ENCODE results near the gene TOMM34. TPM values are rescaled to one million over a fixed set of nuclear protein-coding genes. Genes with fewer than 3 reads are reported as not detected.

The TOMM34 gene
- total RNA-seq, 2 experiments from 2014 or later, result 5.6 to 5.9 TPM

GRCh38 chr20:44901974-44902373, 58.2 kb downstream of the TOMM34 start:
- Mint-ChIP-seq H3K4me1 (ENCODE audit: low read depth) (peaks cover 47% of the 10 kb centered on the region), H3K27ac (peak overlapping the region; percentile 18), H3K36me3 (ENCODE audit: low read depth) (peaks cover 85% of the 10 kb centered on the region), H3K27me3 (no peaks in the 10 kb centered on the region), H3K4me3 (no peak overlapping the region), H3K9me3 (no peaks in the 10 kb centered on the region)
- H3K27me3 ChIP-seq (ENCODE audit: control insufficient read depth in 1 of 2, insufficient read depth in 2 of 2, low read length in 2 of 2), result no peaks in the 10 kb centered on the region
- peaks cover 73% of the 10 kb centered on the region for H3K36me3 ChIP-seq (ENCODE audit: insufficient read depth, low read length)
- peaks cover 28% of the 10 kb centered on the region for H3K4me1 ChIP-seq (ENCODE audit: insufficient read depth, low read length)
- ChIA-PET POLR2A (interaction anchor here (0.9 to 1.5 kb wide), 3 partner anchors 9 to 16 kb away, joined by 3 to 6 read pairs (median 4); partner anchors contain the start of gene YWHAB), CTCF (interaction anchor here (1.7 kb wide), 1 partner anchor 13 kb away, joined by 5 read pairs; no protein-coding TSS in a partner anchor)
- no peak for TF ChIP-seq CTCF (IDR thresholded peaks at IDR 0.05)
- ATAC-seq (ENCODE audit: poor library complexity) (no peak), DNase-seq (no peak)
- no peaks in the 10 kb centered on the region for H3K9me3 ChIP-seq (ENCODE audit: control insufficient read depth in 1 of 2, insufficient read depth in 1 of 2, low read length in 2 of 2)
- H3K4me3 ChIP-seq (ENCODE audit: low read length), result no peak overlapping the region
- intact Hi-C loops (cut with DNase I, micrococcal nuclease), result no loop called here
- no peak overlapping the region for H3K27ac ChIP-seq (ENCODE audit: low read depth in 1 of 2, low read length in 2 of 2)

- Mint-ChIP-seq H3K36me3 (ENCODE audit: low read depth) (peaks cover 75% of the 10 kb centered on the region), H3K27me3 (no peaks in the 10 kb centered on the region), H3K4me1 (ENCODE audit: low read depth) (peaks cover 63% of the 10 kb centered on the region), H3K4me3 (peak overlapping the region; percentile 3), H3K27ac (peak overlapping the region; percentile 66), H3K9me3 (no peaks in the 10 kb centered on the region)
- TF ChIP-seq CTCF (IDR thresholded peaks at IDR 0.05), result no peak
- ATAC-seq (ENCODE audit: poor library complexity), result no peak
- CTCF ChIA-PET, result no interaction called here
- Histone ChIP-seq H3K4me1 (ENCODE audit: insufficient read depth, low read length) (peaks cover 40% of the 10 kb centered on the region), H3K9me3 (ENCODE audit: control insufficient read depth in 1 of 2, insufficient read depth in 1 of 2, low read length in 2 of 2) (no peaks in the 10 kb centered on the region), H3K27me3 (ENCODE audit: control insufficient read depth in 1 of 2, insufficient read depth in 2 of 2, low read length in 2 of 2) (no peaks in the 10 kb centered on the region), H3K4me3 (ENCODE audit: low read length) (no peak overlapping the region), H3K27ac (ENCODE audit: low read depth in 1 of 2, low read length in 2 of 2) (peak overlapping the region in 1 of 2 donors; percentile 2), H3K36me3 (ENCODE audit: insufficient read depth, low read length) (peaks cover 57% of the 10 kb centered on the region)
- POLR2A ChIA-PET, result interaction anchor here (1.4 kb wide), 1 partner anchor 12 kb away, joined by 6 read pairs; no protein-coding TSS in a partner anchor
- intact Hi-C loops (cut with DNase I, micrococcal nuclease), result no loop called here
- no peak for DNase-seq
These were observed 59.9 kb downstream of the TOMM34 start for GRCh38 chr20:44900231-44900854.

- no peaks in the 10 kb centered on the region for H3K27me3 ChIP-seq (ENCODE audit: control insufficient read depth in 1 of 2, insufficient read depth in 2 of 2, low read length in 2 of 2)
- peaks cover 57% of the 10 kb centered on the region for H3K4me1 ChIP-seq (ENCODE audit: insufficient read depth, low read length)
- Mint-ChIP-seq H3K27ac (peak overlapping the region; percentile 50), H3K4me3 (peak overlapping the region; percentile 12), H3K9me3 (no peaks in the 10 kb centered on the region), H3K4me1 (ENCODE audit: low read depth) (peaks cover 85% of the 10 kb centered on the region), H3K27me3 (no peaks in the 10 kb centered on the region), H3K36me3 (ENCODE audit: low read depth) (peaks cover 61% of the 10 kb centered on the region)
- peaks cover 36% of the 10 kb centered on the region for H3K36me3 ChIP-seq (ENCODE audit: insufficient read depth, low read length)
- peak overlapping the region; percentile 17 to 35 for H3K27ac ChIP-seq (ENCODE audit: low read depth in 1 of 2, low read length in 2 of 2)
- no peak for ATAC-seq (ENCODE audit: poor library complexity)
- ChIA-PET POLR2A (interaction anchor here (0.8 to 1.8 kb wide), 4 partner anchors 9 to 34 kb away, joined by 3 to 12 read pairs (median 6); partner anchors contain the start of gene YWHAB), CTCF (interaction anchor here (1.6 to 2.2 kb wide), 2 partner anchors 8 to 9 kb away, joined by 3 to 6 read pairs; no protein-coding TSS in a partner anchor)
- H3K9me3 ChIP-seq (ENCODE audit: control insufficient read depth in 1 of 2, insufficient read depth in 1 of 2, low read length in 2 of 2), result no peaks in the 10 kb centered on the region
- TF ChIP-seq CTCF (IDR thresholded peaks at IDR 0.05), result no peak
- intact Hi-C loops (cut with DNase I, micrococcal nuclease), result no loop called here
- DNase-seq, result no peak
- no peak overlapping the region for H3K4me3 ChIP-seq (ENCODE audit: low read length)
These were observed 63.1 kb downstream of the TOMM34 start for GRCh38 chr20:44897133-44897532.

Data from CD4-positive, alpha-beta T cell (primary cell).